Stimulated activated CD4-positive, alpha-beta T cell treated with anti-CD3 and anti-CD28 coated beads, TNF-alpha, amount 100 ng/mL, for 48 hours (primary cell): Measurements from ENCODE around the gene LAIR1.
A peak's percentile ranks its signal among the peaks of the same experiment; 100 is the strongest.
"Not testable (repeated sequence)": the region's sequence is repeated elsewhere in the genome, so short reads cannot be mapped to it uniquely, and the experiment has no call there.

ENCODE experiments used
- DNase-seq, 3 donors: peaks; one replicate each; pipeline ENCODE4 v3.0.0-alpha.2; 2020; ENCODE audit warnings: low read depth in 3 of 3

LAIR1 gene

GRCh38 chr19:54376610-54377285 lies 12.0 kb upstream of the LAIR1 start:
- DNase-seq: no peak

GRCh38 chr19:54375181-54375938 lies 10.6 kb upstream of the LAIR1 start:
- DNase-seq: not testable (repeated sequence)

GRCh38 chr19:54373781-54374631 lies 9.3 kb upstream of the LAIR1 start:
- DNase-seq: no peak

- DNase-seq: not testable (repeated sequence)
Measured at GRCh38 chr19:54371453-54371852, 6.7 kb upstream of the LAIR1 start.

GRCh38 chr19:54370434-54370796 lies 5.7 kb upstream of the LAIR1 start:
- peak in 1 of 3 donors; percentile 45 for DNase-seq

GRCh38 chr19:54369688-54370433 lies 5.1 kb upstream of the LAIR1 start:
- DNase-seq: not testable (repeated sequence)

- DNase-seq: no peak
Measured at GRCh38 chr19:54369082-54369687, 4.5 kb upstream of the LAIR1 start.

GRCh38 chr19:54366811-54367210 lies 2.1 kb upstream of the LAIR1 start:
- no peak for DNase-seq

- DNase-seq: not testable (repeated sequence)
Measured at GRCh38 chr19:54365798-54366197, 1.1 kb upstream of the LAIR1 start.

- not testable (repeated sequence) for DNase-seq
Measured at GRCh38 chr19:54361680-54362422, 2.9 kb downstream of the LAIR1 start.

GRCh38 chr19:54359149-54359820 lies 5.4 kb downstream of the LAIR1 start:
- DNase-seq: peak; percentile 38 to 48 (median 46)

- no peak for DNase-seq
Measured at GRCh38 chr19:54357381-54357780, 7.3 kb downstream of the LAIR1 start.

GRCh38 chr19:54356444-54357056 lies 8.2 kb downstream of the LAIR1 start:
- no peak for DNase-seq

- no peak for DNase-seq
Measured at GRCh38 chr19:54355675-54356074, 9.1 kb downstream of the LAIR1 start.

- DNase-seq: no peak
Measured at GRCh38 chr19:54354761-54355160, 10.0 kb downstream of the LAIR1 start.

- no peak for DNase-seq
Measured at GRCh38 chr19:54352546-54352945, 12.2 kb downstream of the LAIR1 start.

GRCh38 chr19:54352041-54352440 lies 12.7 kb downstream of the LAIR1 start:
- no peak for DNase-seq

- DNase-seq: no peak
Measured at GRCh38 chr19:54351474-54351873, 13.3 kb downstream of the LAIR1 start.

- DNase-seq: no peak
Measured at GRCh38 chr19:54345938-54346386, 18.8 kb downstream of the LAIR1 start.
